HG03175 (cell line): ENCODE data around the gene SNRPB2.

Experiments used
- ATAC-seq: cut with Tn5 transposase; IDR thresholded peaks from one replicate; pipeline ENCODE4 v1.9.1; 2021; ENCODE audit warnings: mild to moderate bottlenecking, moderate library complexity; ENCODE audit not compliant: unreplicated experiment

SNRPB2 gene

DNA sequence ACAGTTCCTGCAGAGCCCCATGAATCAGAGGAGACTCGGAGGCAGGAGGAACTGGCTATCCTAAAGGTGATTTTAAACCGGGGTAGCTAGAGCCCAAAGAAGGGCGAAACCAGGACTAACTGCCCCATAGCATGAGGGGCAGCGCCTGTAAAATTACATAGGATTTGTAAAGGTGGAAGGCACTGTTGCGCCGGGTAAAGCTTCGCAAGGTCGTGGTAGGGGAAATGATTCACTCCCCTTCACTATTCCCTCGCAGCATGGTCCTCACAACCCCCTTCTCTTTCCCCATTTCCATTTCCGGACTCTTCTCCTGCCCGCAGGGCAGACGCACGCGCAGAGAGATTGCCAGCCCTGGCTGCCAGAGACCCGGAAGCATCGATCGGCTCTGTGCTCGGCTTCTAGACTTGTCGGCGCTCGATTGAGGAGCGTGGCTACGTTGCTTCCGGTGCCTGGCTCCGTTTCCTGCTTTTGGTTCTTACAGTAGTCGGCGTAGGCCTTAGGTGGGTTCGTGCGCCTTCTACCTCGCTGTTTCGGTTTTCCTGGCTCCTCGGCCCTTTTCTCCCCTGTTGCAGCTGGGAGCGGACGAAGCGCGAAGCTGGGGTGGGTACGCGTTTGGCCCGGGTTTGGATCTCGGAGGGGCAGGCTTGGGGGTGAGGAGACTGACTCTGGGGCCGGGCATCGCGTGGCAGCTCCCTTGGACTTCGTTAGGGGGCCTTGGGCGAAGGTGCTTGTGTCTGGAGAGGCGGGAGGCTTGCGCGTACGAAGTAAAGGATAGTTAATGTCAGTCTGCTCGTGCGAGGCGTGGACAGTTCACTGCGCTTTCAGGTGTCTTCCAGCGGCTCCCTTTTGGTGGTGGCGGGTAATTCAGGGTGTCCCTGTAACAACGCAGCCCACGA is at the start of gene SNRPB2:
Gene SNRPB2 (plus strand): TSS at position 462 of the 896 bp plus-strand sequence. CDS start 1,677 bp downstream, outside the sequence.
- peak; percentile 99 for ATAC-seq

DNA sequence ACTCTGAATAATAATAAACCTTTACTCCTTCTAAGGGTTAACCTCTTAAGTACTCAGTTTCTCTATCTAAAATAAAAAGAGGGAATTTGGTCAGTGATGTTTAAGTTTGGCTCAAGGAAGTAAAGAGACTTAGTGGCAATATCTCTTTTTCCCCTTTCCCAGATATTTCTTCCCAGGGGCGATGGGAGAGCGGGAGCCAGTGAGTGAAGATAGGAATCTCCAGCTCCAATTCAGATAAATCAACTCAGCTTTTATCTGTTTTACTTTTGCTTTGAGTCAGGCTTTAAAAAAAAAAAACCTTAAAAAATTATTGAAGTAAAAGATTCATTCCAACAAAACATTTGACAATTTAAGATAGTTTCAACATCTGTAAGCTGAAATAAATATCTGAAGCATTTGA is 45.4 kb upstream of the SNRPB2 start:
- no peak for ATAC-seq

DNA sequence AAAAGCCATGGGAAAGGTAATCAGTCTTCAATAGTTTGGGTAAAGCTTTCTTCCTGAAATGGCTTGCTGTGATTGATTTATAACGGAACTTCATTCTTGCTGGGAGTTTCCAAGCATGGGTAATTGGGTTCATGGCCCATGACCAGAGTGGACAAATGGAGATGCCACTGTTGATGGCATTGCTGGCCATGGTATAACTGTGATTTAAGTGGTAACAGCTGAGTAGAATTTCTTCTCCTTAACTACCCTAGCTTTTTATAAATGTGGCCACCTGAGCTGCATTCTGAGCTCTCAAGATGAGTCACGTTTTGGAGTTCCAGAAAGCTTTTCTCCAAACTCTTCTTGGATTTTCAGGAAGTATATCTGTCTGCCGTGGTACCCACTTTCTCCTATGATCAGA is 39.9 kb upstream of the SNRPB2 start:
- no peak for ATAC-seq

DNA sequence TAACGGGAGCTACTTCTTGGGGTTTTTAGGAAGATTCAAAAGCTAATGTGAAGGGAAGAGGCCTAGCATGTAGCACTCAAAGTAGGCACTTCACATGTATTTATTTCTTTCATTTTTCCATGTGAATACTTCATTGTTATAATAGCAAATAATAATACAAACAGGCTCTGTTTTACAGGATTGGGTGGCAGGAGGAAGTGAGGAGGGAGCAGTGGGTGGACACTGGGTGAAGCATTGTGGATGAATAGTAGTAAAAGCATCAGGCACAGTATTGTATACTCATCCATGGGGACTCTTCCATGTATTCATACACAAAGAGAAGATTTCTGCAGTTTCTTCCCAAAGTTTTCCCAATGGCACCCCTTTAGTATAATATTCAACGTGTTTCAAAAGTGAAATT is 38.4 kb upstream of the SNRPB2 start:
- ATAC-seq, result no peak

- no peak for ATAC-seq
These were observed 37.8 kb upstream of the SNRPB2 start for GRCh38 chr20:16692009-16692408.

- ATAC-seq, result no peak
These were observed 37.4 kb upstream of the SNRPB2 start for GRCh38 chr20:16692442-16692841.

DNA sequence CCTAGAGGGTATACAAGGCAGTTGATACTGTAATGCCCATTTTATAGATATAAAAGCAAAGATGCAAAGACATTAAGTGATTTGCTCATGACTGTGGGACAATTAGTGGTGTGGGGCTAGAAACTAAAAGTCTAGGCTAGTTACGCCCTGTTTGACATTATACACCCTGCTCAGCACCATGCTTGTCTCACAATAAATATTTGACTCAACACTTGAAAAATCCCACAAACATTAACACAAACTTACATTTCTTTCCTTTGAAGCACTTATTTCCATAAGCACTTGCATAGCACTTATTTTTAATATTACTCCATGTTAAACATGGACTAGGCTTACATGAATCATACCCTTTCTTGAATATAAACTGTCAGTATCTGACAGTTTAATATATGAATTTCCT is 36.5 kb upstream of the SNRPB2 start:
- no peak for ATAC-seq

- no peak for ATAC-seq
These were observed 35.7 kb upstream of the SNRPB2 start for GRCh38 chr20:16694161-16694560.

GRCh38 chr20:16695628-16696027 is 34.2 kb upstream of the SNRPB2 start:
- no peak for ATAC-seq

DNA sequence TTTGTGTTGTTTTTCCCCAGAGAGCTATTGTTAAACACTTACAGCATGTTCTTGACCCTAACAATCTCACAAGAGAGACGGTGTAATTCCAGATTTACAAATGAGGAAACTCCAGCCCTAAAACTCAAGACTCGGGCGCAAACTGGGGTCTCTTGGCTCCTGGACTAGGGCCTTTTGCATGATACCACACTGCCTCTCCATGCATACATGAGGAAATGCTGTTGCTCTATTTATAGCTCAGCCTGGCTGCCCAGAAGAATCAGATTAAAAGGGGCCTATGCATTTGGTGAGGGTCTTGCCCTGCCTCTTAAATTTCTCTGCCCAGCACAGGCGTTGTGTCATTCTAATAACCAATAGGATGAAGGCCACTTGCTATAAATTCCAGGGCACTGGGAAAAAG is 30.5 kb upstream of the SNRPB2 start:
- no peak for ATAC-seq

DNA sequence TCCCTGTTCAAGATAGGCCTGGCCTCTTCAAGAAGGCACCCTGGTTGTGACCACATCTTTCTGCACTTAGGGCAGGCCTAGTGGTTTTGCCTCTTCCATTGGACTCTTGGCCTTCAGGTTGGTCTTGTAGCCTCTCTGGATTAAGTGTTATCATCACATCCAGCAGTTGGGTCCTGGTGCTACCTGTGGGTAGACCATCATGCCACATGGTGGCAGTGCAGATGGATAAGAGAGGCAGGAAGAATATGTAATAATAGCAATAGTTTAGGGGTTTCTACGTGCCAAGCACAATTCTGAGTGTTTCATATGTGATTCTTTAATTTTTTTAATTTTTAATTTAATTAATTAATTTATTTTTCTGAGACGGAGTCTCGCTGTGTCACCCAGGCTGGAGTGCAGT is 28.5 kb upstream of the SNRPB2 start:
- ATAC-seq, result peak; percentile 61

DNA sequence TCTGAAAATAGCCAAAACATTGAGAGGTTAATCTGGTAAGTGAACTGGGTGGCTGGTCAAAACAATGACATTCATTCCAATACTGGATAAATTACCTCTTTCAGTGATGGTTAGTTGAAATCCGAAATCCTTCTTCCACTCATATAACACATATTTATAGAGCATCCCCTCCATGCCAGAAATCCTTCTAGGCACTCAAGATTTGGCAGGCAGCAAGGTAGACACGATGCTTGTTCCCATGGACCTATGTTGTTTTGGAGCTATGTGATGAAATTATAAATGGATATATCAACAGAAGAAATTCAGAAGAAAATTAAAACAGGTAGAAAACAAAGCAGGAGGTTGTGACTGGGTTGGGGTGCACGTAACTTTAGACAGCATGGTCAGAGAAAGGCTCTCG is 26.3 kb upstream of the SNRPB2 start:
- no peak for ATAC-seq

DNA sequence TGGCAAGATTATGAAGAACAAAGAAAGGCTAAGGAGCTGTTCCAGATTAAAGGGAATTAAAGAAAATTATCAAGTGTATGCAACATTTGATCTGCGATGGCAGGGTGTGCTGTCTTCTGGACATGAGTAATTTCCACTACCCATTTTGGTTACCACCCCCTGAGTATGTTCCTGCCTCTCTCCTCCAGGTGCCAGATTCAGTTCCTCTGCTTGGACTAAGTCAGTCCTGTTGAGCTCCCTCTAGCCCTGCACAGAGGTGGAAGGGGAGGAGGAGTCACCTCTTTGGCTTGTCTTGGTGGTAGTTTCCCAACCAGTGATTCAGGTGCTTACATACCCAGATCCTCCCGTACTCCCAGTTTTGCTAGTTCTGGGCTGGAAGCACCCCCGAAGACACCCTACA is 22.2 kb upstream of the SNRPB2 start:
- no peak for ATAC-seq

- ATAC-seq, result no peak
These were observed 21.2 kb upstream of the SNRPB2 start for GRCh38 chr20:16708602-16709001.

- peak; percentile 88 for ATAC-seq
These were observed 20.8 kb upstream of the SNRPB2 start for GRCh38 chr20:16709017-16709416.

DNA sequence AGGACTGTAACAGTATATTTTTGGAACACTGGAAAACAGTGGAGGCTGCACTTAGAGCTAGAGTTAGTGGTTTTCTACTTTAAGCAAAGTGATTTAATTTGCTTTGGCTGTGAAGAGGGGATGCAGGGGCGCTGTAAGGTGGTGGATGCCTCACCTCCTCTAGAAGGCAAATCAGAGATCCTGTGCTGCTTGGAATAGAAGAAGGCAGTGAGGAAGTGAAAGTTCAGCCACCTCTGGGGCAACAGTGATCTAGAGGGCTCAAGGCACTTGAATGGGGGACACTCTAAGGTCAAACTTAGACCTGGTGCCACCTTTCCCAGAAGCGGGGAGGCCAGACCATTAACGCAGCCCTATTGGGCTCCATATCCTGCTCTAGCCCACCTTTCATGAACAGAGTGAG is 19.0 kb upstream of the SNRPB2 start:
- ATAC-seq, result peak; percentile 41

GRCh38 chr20:16711661-16712258 is 18.1 kb upstream of the SNRPB2 start:
- ATAC-seq, result no peak

DNA sequence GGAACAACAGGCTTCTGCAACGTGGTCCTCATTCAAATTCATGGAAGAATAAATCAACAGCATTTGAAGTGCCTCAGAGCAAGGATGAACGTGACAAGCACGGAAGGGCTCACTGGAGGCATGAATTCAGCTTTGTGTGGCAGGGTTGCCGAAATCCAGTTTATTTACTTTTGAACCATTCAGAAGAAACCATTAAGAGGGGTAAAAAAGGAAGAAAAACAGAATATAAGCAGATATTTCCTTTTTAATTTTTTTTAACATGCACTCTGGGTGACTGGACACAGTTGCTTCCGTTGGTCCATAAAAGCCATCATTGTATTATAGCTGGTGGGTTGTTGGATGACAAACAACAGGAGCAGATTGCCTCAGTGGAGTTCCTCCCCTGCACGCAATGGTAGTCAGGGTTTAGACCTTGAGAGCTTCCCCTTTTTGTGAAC is 17.3 kb upstream of the SNRPB2 start:
- no peak for ATAC-seq

- no peak for ATAC-seq
These were observed 16.8 kb upstream of the SNRPB2 start for GRCh38 chr20:16713066-16713465.

- ATAC-seq, result no peak
These were observed 15.6 kb upstream of the SNRPB2 start for GRCh38 chr20:16714242-16714641.

DNA sequence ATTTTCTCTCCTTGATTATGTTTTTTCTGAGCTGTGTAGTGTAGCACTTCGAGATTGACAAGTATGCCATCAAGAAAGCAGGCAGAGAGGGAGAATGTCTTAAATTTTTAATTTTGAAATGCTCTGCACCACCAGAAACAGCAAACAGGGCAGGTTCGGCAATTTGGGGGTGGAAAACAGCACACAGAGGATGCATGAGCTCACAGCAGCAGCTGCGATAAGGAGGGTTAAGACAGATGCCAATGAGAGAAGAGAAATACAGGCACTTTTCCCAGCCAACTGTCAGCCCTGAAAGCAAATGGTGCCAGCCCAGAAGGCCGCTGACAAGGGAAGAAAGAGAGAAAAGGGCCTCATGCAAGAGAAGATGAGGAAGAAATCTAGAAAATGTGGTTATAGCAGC is 15.1 kb upstream of the SNRPB2 start:
- ATAC-seq, result no peak

GRCh38 chr20:16719421-16719820 is 10.4 kb upstream of the SNRPB2 start:
- no peak for ATAC-seq
